ENCODE measurements around the gene KRTAP4-5.
"Not testable (repeated sequence)": the region's sequence is repeated elsewhere in the genome, so short reads cannot be mapped to it uniquely, and the experiment has no call there.

Gene KRTAP4-5

DNA sequence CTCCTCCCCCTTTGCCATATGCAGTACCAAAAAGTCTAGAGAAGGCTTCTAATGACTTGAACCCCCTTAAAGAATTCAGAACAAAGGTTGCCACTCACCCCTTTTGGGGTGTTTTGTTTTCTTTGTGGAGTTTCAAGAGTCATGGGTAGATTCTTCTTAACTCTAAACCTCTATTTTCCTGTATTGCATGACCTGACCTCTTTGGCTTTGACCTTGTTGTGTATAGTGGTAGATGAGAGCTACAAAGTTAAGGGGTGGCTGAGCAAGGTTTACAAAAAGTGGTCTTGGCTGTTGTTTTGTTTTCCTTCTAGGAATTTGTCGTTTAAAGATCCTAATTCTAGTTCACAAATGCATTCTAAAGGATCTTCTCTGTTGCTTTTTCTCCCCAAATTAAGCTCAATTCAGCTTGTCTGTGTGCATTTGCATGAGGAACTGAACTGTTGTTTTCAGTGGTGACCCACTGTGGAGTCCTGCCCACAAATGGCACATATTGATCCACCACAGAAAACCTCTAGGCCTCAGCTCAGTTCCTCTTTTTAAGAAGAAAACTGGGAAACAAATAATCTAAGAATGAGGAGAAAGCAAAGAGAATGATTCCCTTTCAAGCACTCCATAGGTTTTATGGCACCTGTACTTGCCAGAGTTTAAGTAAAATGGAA, 40.8 kb downstream of the KRTAP4-5 start:
- DNase-seq (ENCODE audit: low spot score), result not testable (repeated sequence)

DNA sequence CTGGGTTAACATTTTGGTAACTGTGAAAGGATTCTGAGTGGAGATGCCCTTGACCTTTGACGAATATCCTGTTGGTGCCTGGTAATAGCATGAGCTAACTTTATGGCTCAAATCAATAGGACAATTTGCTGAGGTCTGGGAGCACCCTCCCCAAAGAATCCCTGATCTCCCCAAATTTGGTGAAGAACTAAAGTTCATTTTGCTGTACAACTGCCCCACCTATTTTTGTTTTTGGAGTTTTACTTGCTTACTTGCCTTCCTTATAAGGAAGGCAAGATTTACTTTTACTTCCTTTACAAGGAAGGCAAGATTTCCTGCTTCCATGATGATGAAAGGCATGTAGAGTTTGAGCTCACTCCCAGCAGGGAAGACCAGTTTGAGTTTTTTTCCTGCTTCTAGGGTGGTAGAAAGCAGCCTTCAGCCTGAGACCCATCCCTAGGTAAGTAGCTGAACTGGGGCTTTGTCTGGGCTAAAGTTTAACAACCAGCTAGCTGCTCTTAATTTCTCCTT, 41.6 kb downstream of the KRTAP4-5 start:
- no peak for DNase-seq (ENCODE audit: low spot score)

DNA sequence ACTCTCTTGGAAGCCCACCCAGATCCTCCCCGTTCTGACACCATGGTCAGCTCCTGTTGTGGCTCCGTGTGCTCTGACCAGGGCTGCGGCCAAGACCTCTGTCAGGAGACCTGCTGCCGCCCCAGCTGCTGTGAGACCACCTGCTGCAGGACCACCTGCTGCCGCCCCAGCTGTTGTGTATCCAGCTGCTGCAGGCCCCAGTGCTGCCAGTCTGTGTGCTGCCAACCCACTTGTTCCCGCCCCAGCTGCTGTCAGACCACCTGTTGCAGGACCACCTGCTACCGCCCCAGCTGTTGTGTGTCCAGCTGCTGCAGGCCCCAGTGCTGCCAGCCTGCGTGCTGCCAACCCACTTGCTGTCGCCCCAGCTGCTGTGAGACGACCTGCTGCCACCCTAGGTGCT, 44.3 kb downstream of the KRTAP4-5 start, which contains the start of gene KRTAP4-9:
Gene KRTAP4-9 (plus strand): TSS at position 43 of the 400 bp plus-strand sequence. CDS start 0 bp downstream, at position 43.
- DNase-seq (ENCODE audit: low spot score), result not testable (repeated sequence)

DNA sequence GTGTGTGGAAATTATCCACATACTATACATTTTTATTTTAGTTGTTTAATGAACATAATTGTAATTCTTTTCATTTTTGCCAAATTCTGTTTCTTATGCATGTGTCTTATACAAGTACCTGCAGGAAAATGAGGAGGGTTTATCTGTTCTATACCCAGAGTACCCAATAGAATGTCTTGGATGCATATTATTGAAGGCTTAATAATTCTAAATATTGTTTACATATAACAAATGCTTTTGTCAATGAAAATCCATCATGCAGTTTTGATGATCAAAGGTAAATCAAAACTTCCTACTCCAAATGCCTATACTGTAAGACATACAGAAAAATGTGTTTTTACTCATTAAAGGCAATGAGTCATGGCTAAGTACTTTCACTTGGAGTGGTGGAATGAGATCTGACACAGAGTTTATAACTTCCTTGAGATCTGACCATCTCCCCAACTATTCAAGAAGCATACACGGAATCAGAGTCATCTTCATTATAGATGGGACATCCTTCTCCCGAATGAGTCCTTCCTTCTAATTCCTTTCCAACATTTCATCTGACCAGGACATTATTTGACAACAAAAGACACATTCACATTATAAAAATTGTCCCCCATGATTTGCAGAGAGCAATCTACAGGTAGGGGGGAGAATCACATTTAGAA, 45.1 kb downstream of the KRTAP4-5 start:
- not testable (repeated sequence) for DNase-seq (ENCODE audit: low spot score)

DNA sequence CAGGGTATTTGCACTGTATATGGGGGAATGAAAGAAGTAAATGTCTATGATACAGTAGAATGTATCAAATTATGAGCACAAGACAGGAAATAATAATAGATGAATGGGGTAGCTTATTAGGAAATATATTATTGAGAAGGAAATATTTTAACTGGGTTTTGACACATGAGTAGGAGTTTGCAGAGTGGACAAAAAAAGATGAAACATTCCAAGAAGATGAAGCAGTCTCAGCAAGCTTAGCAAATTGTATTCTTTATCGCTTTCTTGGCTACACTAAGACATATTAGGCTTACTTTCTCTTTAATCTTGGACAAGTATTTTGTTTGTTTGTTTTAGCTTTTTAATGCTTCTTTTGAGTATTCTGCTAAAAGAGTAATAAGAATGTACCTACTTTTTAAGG, 45.7 kb downstream of the KRTAP4-5 start:
- DNase-seq (ENCODE audit: low spot score), result no peak

DNA sequence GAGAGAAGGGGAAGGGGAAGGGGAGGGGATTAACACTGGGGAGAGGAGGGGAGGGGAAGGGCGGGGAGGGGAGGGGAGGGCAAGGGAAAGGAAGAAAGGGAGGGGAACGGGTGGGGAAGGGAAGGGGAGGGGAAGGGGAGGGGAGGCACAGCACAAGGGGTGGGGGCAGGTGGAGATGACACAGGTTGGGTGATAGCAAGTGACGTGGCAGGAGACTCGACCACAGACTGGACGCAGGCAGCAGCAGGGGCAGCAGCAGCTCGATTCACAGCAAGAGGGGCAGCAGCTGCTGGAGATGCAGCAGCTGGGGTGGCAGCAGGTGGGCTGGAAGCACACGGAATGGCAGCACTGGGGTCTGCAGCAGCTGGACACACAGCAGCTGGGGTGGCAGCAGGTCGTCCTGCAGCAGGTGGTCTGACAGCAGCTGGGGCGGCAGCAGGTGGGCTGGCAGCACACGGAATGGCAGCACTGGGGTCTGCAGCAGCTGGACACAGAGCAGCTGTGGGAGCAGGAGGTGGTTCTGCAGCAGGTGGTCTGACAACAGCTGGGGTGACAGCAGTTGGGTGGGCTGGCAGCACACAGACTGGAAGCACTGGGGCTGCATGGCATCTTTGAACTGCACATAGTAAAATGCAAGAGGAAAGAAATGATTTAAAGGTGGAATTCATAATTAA, 47.9 kb downstream of the KRTAP4-5 start, which contains the start of gene KRTAP4-16:
Gene KRTAP4-16 (minus strand): TSS at position 624 of the 674 bp plus-strand sequence. CDS start 0 bp downstream, at position 624.
- no peak for DNase-seq (ENCODE audit: low spot score)

DNA sequence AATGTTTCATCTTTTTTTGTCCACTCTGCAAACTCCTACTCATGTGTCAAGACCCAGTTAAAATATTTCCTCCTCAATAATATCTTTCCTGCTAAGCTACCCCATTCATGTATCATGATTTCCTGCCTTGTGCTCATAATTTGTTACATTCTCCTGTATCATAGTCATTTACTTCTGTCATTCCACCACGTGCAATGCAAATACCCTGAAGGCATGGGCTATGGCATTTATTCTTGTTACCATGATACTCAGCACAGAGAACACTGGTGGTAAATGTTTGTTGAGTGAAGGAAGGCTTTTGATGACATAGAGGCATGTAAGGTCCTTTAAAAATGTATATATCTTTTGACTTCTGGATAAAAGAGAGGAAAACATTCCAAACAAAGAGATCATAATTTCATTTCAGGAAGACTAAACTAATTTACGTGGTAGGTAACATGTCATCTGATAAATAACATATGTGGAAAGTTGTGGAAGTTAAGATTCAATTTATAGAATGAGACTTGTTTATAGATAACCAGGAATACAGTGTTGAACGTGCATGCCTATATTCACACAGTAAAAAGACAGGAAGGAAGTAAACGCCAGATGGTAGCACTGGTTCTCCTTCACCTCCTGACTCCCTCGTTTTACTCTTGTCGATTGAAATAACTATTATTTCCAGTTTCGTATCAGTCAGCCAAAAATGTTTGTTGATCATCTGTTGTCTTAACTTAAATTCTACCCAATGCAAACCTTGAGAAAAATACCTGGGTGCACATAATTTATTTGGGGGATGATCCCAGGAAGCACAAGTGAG, 49.7 kb downstream of the KRTAP4-5 start:
- DNase-seq (ENCODE audit: low spot score), result not testable (repeated sequence)
